Hindlimb muscle (tissue), 1 donor: ENCODE measurements around the gene SBF2. TPM values are rescaled to one million over a fixed set of nuclear protein-coding genes. Genes with fewer than 3 reads are reported as not detected.

Experiments
- DNase-seq: peaks from one replicate; pipeline ENCODE4 v3.0.0-alpha.2; 2013
- polyA plus RNA-seq: library from polyadenylated mRNA; unstranded; fragments of 120-200 nt; gene quantifications from one replicate; pipeline ENCODE4 v1.2.1, GENCODE V29; 2013; ENCODE audit not compliant: insufficient read length

The SBF2 gene
- polyA plus RNA-seq, 1 donor: 24.9 TPM

DNA sequence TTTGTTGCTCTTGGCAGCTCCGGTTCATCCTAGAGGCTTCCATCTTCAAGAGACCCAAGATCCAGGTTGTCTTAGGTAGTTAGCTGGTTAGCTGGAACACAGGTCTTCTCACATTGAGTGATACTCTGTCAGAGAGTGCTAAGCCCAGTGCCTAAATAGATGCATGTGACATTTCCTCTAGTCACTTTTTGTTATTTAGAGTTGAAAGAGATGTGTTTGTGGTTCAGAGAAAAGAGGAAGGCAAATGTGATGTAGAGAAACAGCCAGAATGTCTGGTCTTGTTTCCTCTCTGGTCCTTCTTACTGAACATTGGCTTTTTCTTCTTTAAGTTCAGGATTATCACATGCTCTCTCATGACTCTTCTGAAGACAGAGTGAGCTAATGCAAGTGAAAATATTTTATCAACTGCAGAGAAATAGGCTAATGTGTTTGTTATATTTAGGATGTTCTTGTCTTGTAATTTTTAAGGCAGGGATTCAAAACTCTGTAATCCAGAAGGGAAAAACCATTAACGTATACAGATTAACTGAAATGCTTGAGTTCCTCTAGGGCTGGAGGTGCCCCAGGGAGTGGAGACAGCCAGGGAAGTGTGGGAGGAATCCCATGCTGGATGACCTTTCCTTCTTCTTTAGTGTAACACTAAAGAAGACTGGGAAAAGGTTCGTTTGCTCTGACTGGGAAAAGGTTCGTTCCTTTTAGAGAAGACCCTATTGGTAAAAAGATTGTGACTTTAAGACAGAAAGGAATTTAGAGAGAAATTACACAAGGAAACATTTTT lies 554.7 kb downstream of the SBF2 start:
- no peak for DNase-seq

- DNase-seq: no peak
These were observed 555.3 kb downstream of the SBF2 start for GRCh38 chr11:9738707-9739106.

GRCh38 chr11:9738116-9738515 lies 555.9 kb downstream of the SBF2 start:
- DNase-seq: no peak

- no peak for DNase-seq
These were observed 557.7 kb downstream of the SBF2 start for GRCh38 chr11:9736365-9736764.

DNA sequence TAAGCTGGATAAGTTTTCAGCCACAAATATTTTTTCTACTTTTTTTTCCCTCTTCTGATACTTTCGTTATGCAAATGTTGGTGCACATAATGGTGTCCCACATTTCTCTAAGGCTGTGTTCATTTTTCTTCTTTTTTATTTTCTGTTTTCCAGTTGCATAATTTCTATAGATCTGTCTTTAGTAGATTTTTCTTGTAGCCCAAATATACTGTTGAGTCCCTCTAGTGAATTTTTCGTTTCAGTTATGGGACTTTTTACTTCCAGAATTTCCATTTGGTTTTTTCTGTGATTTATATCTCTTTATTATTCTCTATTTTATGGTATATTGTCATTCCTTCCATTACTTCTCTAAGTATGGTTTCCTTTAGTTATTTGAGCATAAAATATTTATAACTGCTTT lies 558.1 kb downstream of the SBF2 start:
- DNase-seq: no peak

DNA sequence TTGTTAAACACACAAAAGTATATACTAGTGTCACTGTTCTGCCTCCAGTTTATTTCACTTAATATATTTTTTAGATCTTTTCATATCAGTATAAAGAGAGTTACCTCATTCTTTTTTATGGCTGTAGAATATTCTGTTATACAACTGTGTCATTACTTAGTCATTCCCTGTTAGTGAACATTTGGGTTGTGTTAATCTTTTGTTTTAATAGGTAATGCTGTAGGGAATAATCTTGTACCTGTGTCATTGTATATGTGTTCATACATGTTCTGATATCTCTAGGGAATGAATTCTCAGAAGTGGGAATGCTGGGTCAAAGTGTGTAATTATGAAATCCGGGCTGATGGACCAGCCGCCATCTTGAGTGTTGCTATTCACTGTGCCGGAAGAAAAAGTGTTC lies 558.8 kb downstream of the SBF2 start:
- DNase-seq: no peak

- no peak for DNase-seq
These were observed 560.8 kb downstream of the SBF2 start for GRCh38 chr11:9733212-9733611.

- no peak for DNase-seq
These were observed 561.6 kb downstream of the SBF2 start for GRCh38 chr11:9732453-9732852.

DNA sequence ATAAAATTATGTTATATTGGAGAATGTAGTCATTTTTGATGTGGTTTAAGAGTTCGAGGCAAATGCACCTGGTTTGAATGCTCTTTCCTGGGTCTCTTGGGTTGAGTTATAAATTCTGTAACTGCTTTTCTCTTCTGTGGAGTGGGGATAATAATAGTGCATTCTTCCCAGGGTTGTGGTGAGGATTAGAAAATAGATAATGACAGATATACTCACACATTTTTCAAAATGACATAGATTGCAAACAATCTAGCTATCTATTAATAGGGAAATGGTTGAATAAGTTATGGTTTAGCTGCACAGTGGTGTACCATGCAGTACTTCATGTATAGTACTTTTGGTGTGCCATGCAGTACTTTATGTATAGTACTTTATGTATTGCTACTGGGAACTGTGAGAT lies 562.8 kb downstream of the SBF2 start:
- no peak for DNase-seq

Other genes with a start within 250 kb of the SBF2 start
- gene ADM, start 10.9 kb upstream of the SBF2 start, polyA plus RNA-seq: 11.8 TPM
- 5.0 TPM for gene AMPD3, start 161.0 kb upstream of the SBF2 start, polyA plus RNA-seq
- 23.9 TPM for gene RNF141, start 247.0 kb upstream of the SBF2 start, polyA plus RNA-seq